ENCODE data around the gene ZC3H10. TPM values are rescaled to one million over a fixed set of nuclear protein-coding genes. Genes with fewer than 3 reads are reported as not detected.

Gene ZC3H10
- total RNA-seq, 2 experiments from 2014 or later, result 12.6 to 16.5 TPM

DNA sequence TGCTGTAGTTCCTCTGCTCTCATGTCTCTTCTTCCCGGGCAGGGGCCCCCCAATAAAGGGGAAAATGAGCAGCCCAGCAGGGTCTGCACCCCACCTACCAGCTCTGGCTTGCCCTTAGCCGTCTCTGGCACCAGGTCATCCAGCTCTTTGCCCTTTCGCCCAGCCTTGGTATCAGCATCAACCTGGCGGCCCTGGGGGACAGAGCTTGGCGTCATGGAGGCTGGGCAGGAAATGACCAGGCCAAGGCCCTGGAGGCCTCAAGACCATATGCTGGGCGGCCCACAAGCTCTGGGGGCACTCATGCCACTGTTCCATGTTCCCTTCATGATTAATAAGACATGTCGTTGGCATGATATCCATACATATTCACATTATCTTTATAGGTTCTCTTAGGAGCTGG, 54.8 kb downstream of the ZC3H10 start:
- Histone ChIP-seq H3K4me1 (ENCODE audit: insufficient read depth, low read length, poor library complexity, severe bottlenecking) (no peaks in the 10 kb centered on the region), H3K4me2 (ENCODE audit: low read length) (no peak overlapping the region), H3K9me3 (ENCODE audit: low read length) (no peaks in the 10 kb centered on the region), H3K4me3 (ENCODE audit: low read depth, low read length, poor library complexity, severe bottlenecking) (no peak overlapping the region), H3K9me2 (ENCODE audit: insufficient read depth, low read length) (no peaks in the 10 kb centered on the region), H3K36me3 (ENCODE audit: insufficient read depth, low read length) (peaks cover 93% of the 10 kb centered on the region), H4K20me1 (ENCODE audit: insufficient read depth, low read length) (no peaks in the 10 kb centered on the region), H2AFZ (ENCODE audit: low read length) (no peak overlapping the region), H3K79me2 (ENCODE audit: insufficient read depth, low read depth, low read length) (no peaks in the 10 kb centered on the region), H3K27ac (ENCODE audit: low read depth, low read length, poor library complexity, severe bottlenecking) (no peak overlapping the region)
- CTCF ChIA-PET (ENCODE audit: unreplicated experiment), result no interaction called here
- intact Hi-C loops (cut with micrococcal nuclease; ENCODE audit: unreplicated experiment), result no loop called here
- POLR2A ChIA-PET, result no interaction called here
- DNase-seq (ENCODE audit: low spot score), result no peak
- no TSS peak for BruUV-seq (replicated peaks)
- TF ChIP-seq EZH2phosphoT487 (IDR thresholded peaks at IDR 0.05; ENCODE audit: borderline replicate concordance, low read depth, low read length), result no peak
- TF ChIP-seq, protein P1, sequence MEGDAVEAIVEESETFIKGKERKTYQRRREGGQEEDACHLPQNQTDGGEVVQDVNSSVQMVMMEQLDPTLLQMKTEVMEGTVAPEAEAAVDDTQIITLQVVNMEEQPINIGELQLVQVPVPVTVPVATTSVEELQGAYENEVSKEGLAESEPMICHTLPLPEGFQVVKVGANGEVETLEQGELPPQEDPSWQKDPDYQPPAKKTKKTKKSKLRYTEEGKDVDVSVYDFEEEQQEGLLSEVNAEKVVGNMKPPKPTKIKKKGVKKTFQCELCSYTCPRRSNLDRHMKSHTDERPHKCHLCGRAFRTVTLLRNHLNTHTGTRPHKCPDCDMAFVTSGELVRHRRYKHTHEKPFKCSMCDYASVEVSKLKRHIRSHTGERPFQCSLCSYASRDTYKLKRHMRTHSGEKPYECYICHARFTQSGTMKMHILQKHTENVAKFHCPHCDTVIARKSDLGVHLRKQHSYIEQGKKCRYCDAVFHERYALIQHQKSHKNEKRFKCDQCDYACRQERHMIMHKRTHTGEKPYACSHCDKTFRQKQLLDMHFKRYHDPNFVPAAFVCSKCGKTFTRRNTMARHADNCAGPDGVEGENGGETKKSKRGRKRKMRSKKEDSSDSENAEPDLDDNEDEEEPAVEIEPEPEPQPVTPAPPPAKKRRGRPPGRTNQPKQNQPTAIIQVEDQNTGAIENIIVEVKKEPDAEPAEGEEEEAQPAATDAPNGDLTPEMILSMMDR (conservative IDR thresholded peaks at IDR 0.05; ENCODE audit: low read length), result no peak

Other genes with a start within 250 kb of the ZC3H10 start
- gene PYM1, start 190.4 kb upstream of the ZC3H10 start, total RNA-seq (2014; rRNA removed; shearing (Covaris generic)), result 88.5 and 97.2 TPM in 2 replicates
- gene PYM1, start 190.4 kb upstream of the ZC3H10 start, total RNA-seq (2022), result 82.7 and 88.5 TPM in 2 replicates
- gene DGKA, start 187.1 kb upstream of the ZC3H10 start, total RNA-seq (2014; rRNA removed; shearing (Covaris generic)), result 106 and 144 TPM in 2 replicates
- 170 and 216 TPM in 2 replicates for gene DGKA, start 187.1 kb upstream of the ZC3H10 start, total RNA-seq (2022)
- 0.49 and 1.4 TPM in 2 replicates for gene PMEL, start 152.2 kb upstream of the ZC3H10 start, total RNA-seq (2014; rRNA removed; shearing (Covaris generic))
- gene PMEL, start 152.2 kb upstream of the ZC3H10 start, total RNA-seq (2022), result 2.4 and 3.0 TPM in 2 replicates
- 57.8 and 68.1 TPM in 2 replicates for gene CDK2, start 151.4 kb upstream of the ZC3H10 start, total RNA-seq (2014; rRNA removed; shearing (Covaris generic))
- 80.9 and 81.4 TPM in 2 replicates for gene CDK2, start 151.4 kb upstream of the ZC3H10 start, total RNA-seq (2022)
- 21.6 and 21.8 TPM in 2 replicates for gene RAB5B, start 144.2 kb upstream of the ZC3H10 start, total RNA-seq (2014; rRNA removed; shearing (Covaris generic))
- gene RAB5B, start 144.2 kb upstream of the ZC3H10 start, total RNA-seq (2022), result 47.2 and 50.5 TPM in 2 replicates
- gene SUOX, start 121.0 kb upstream of the ZC3H10 start, total RNA-seq (2014; rRNA removed; shearing (Covaris generic)), result 2.5 and 2.7 TPM in 2 replicates
- gene SUOX, start 121.0 kb upstream of the ZC3H10 start, total RNA-seq (2022), result 6.4 and 7.4 TPM in 2 replicates
- gene IKZF4, start 97.2 kb upstream of the ZC3H10 start, total RNA-seq (2014; rRNA removed; shearing (Covaris generic)), result 0.90 and 1.3 TPM in 2 replicates
- gene IKZF4, start 97.2 kb upstream of the ZC3H10 start, total RNA-seq (2022), result 6.0 and 8.8 TPM in 2 replicates
- 306 and 600 TPM in 2 replicates for gene RPS26, start 76.3 kb upstream of the ZC3H10 start, total RNA-seq (2014; rRNA removed; shearing (Covaris generic))
- gene RPS26, start 76.3 kb upstream of the ZC3H10 start, total RNA-seq (2022), result 74.6 and 79.1 TPM in 2 replicates
- not detected in 2 replicates for gene ERBB3, start 38.1 kb upstream of the ZC3H10 start, total RNA-seq (2014; rRNA removed; shearing (Covaris generic))
- 0.83 TPM in 1 of 2 replicates, not detected in the other for gene ERBB3, start 38.1 kb upstream of the ZC3H10 start, total RNA-seq (2022)
- gene PA2G4, start 13.7 kb upstream of the ZC3H10 start, total RNA-seq (2014; rRNA removed; shearing (Covaris generic)), result 358 and 437 TPM in 2 replicates
- 280 and 289 TPM in 2 replicates for gene PA2G4, start 13.7 kb upstream of the ZC3H10 start, total RNA-seq (2022)
- gene RPL41, start 1.6 kb upstream of the ZC3H10 start, total RNA-seq (2014; rRNA removed; shearing (Covaris generic)), result 4,534 and 5,932 TPM in 2 replicates
- gene RPL41, start 1.6 kb upstream of the ZC3H10 start, total RNA-seq (2022), result 4,745 and 4,976 TPM in 2 replicates
- 74.6 and 85.9 TPM in 2 replicates for gene ESYT1, start 10.0 kb downstream of the ZC3H10 start, total RNA-seq (2014; rRNA removed; shearing (Covaris generic))
- 108 and 112 TPM in 2 replicates for gene ESYT1, start 10.0 kb downstream of the ZC3H10 start, total RNA-seq (2022)
- 56.6 and 105 TPM in 2 replicates for gene MYL6B, start 34.3 kb downstream of the ZC3H10 start, total RNA-seq (2014; rRNA removed; shearing (Covaris generic))
- gene MYL6B, start 34.3 kb downstream of the ZC3H10 start, total RNA-seq (2022), result 62.6 and 77.6 TPM in 2 replicates
- gene MYL6, start 40.1 kb downstream of the ZC3H10 start, total RNA-seq (2014; rRNA removed; shearing (Covaris generic)), result 574 and 654 TPM in 2 replicates
- gene MYL6, start 40.1 kb downstream of the ZC3H10 start, total RNA-seq (2022), result 415 and 468 TPM in 2 replicates
- 59.7 and 68.3 TPM in 2 replicates for gene SMARCC2, start 71.2 kb downstream of the ZC3H10 start, total RNA-seq (2014; rRNA removed; shearing (Covaris generic))
- gene SMARCC2, start 71.2 kb downstream of the ZC3H10 start, total RNA-seq (2022), result 137 and 162 TPM in 2 replicates
- 63.8 and 76.1 TPM in 2 replicates for gene RNF41, start 103.7 kb downstream of the ZC3H10 start, total RNA-seq (2014; rRNA removed; shearing (Covaris generic))
- gene RNF41, start 103.7 kb downstream of the ZC3H10 start, total RNA-seq (2022), result 43.7 and 45.6 TPM in 2 replicates
- 37.5 and 46.0 TPM in 2 replicates for gene NABP2, start 106.1 kb downstream of the ZC3H10 start, total RNA-seq (2014; rRNA removed; shearing (Covaris generic))
- gene NABP2, start 106.1 kb downstream of the ZC3H10 start, total RNA-seq (2022), result 54.1 and 61.1 TPM in 2 replicates
- gene SLC39A5, start 111.8 kb downstream of the ZC3H10 start, total RNA-seq (2014; rRNA removed; shearing (Covaris generic)), result 0.76 and 2.5 TPM in 2 replicates
- 1.2 and 1.4 TPM in 2 replicates for gene SLC39A5, start 111.8 kb downstream of the ZC3H10 start, total RNA-seq (2022)
- 7.0 and 11.7 TPM in 2 replicates for gene ANKRD52, start 140.1 kb downstream of the ZC3H10 start, total RNA-seq (2014; rRNA removed; shearing (Covaris generic))
- gene ANKRD52, start 140.1 kb downstream of the ZC3H10 start, total RNA-seq (2022), result 35.0 and 35.6 TPM in 2 replicates
- 15.8 and 22.1 TPM in 2 replicates for gene COQ10A, start 148.7 kb downstream of the ZC3H10 start, total RNA-seq (2014; rRNA removed; shearing (Covaris generic))
- 20.6 and 28.9 TPM in 2 replicates for gene COQ10A, start 148.7 kb downstream of the ZC3H10 start, total RNA-seq (2022)
- gene CS, start 182.1 kb downstream of the ZC3H10 start, total RNA-seq (2014; rRNA removed; shearing (Covaris generic)), result 150 and 154 TPM in 2 replicates
- 262 and 281 TPM in 2 replicates for gene CS, start 182.1 kb downstream of the ZC3H10 start, total RNA-seq (2022)
- gene CNPY2, start 197.7 kb downstream of the ZC3H10 start, total RNA-seq (2014; rRNA removed; shearing (Covaris generic)), result 62.8 and 75.5 TPM in 2 replicates
- gene CNPY2, start 197.7 kb downstream of the ZC3H10 start, total RNA-seq (2022), result 80.2 and 85.5 TPM in 2 replicates
- gene PAN2, start 215.7 kb downstream of the ZC3H10 start, total RNA-seq (2014; rRNA removed; shearing (Covaris generic)), result 69.9 and 106 TPM in 2 replicates
- 117 and 132 TPM in 2 replicates for gene PAN2, start 215.7 kb downstream of the ZC3H10 start, total RNA-seq (2022)
- 16.3 and 18.3 TPM in 2 replicates for gene IL23A, start 220.6 kb downstream of the ZC3H10 start, total RNA-seq (2014; rRNA removed; shearing (Covaris generic))
- gene IL23A, start 220.6 kb downstream of the ZC3H10 start, total RNA-seq (2022), result 9.8 and 12.7 TPM in 2 replicates
- gene STAT2, start 241.8 kb downstream of the ZC3H10 start, total RNA-seq (2014; rRNA removed; shearing (Covaris generic)), result 75.3 and 89.0 TPM in 2 replicates
- gene STAT2, start 241.8 kb downstream of the ZC3H10 start, total RNA-seq (2022), result 126 and 135 TPM in 2 replicates
- 0.16 TPM in 1 of 2 replicates, not detected in the other for gene APOF, start 244.6 kb downstream of the ZC3H10 start, total RNA-seq (2014; rRNA removed; shearing (Covaris generic))
- gene APOF, start 244.6 kb downstream of the ZC3H10 start, total RNA-seq (2022), result 0.20 and 0.38 TPM in 2 replicates

Data from OCI-LY7 (cell line).